Lower leg skin (tissue), 4 donors: Measurements from ENCODE around the gene UBQLN1. TPM values are rescaled to one million over a fixed set of nuclear protein-coding genes. Genes with fewer than 3 reads are reported as not detected.

Experiments used
- DNase-seq, 2 donors: peaks; one replicate each; pipeline ENCODE4 v3.0.0-alpha.2; 2019; ENCODE audit warnings: low spot score in 2 of 2
- H3K4me3 ChIP-seq: fragments of 200-600 bp; sonication (generic); 2 replicates; pipeline ENCODE4 v1.5.1; 2017; ENCODE audit warnings: mild to moderate bottlenecking, low read depth; ENCODE audit not compliant: poor library complexity, severe bottlenecking
- CTCF ChIP-seq, 3 donors: fragments of 450-650 bp; IDR thresholded peaks; one replicate each; pipeline ENCODE4 v1.5.1; 2016; ENCODE audit warnings: antibody characterized with exemption in 3 of 3, mild to moderate bottlenecking in 3 of 3, moderate library complexity in 2 of 3
- POLR2A ChIP-seq, 2 donors: fragments of 450-650 bp; IDR thresholded peaks; one replicate each; pipeline ENCODE4 v1.6.1; 2016 to 2017; ENCODE audit warnings: antibody characterized with exemption in 2 of 2, mild to moderate bottlenecking in 1 of 2, moderate library complexity in 1 of 2
- WGBS, 2 donors: methylation state at CpG; one replicate each; pipeline ENCODE4 v1.1.5; 2018; 5-methylcytosine and 5-hydroxymethylcytosine counted together
- intact Hi-C: fragments of 100-400 bp; cut with DNase I; formaldehyde crosslinking; loops from one replicate; pipeline ENCODE4 v1.15.0; 2023; ENCODE audit warnings: low total_unique reads
- total RNA-seq, 4 donors: library from RNA; depleted of rRNA; stranded (reverse); fragments of >200 nt; gene quantifications; one replicate each; pipeline ENCODE4 v1.1.0, GENCODE V29; 2016

Gene UBQLN1
- total RNA-seq, 4 donors from 2014 or later: 92.7 to 120 (median 101) TPM

GRCh38 chr9:83724436-83724835 lies 16.7 kb upstream of the UBQLN1 start:
- intact Hi-C loops: no loop called here
- DNase-seq: no peak
- H3K4me3 ChIP-seq: no peak overlapping the region
- TF ChIP-seq POLR2A (IDR thresholded peaks at IDR 0.05): no peak
- no peak for TF ChIP-seq CTCF (IDR thresholded peaks at IDR 0.05)

- no peak for DNase-seq
- intact Hi-C loops: no loop called here
- TF ChIP-seq POLR2A (IDR thresholded peaks at IDR 0.05): no peak
- TF ChIP-seq CTCF (IDR thresholded peaks at IDR 0.05): no peak
- 70 to 73% methylated on average over 2 of the region's 2 CpGs for WGBS, 2 donors
- H3K4me3 ChIP-seq: no peak overlapping the region
Measured at GRCh38 chr9:83722726-83723495, 15.2 kb upstream of the UBQLN1 start.

GRCh38 chr9:83721509-83721908 lies 13.8 kb upstream of the UBQLN1 start:
- TF ChIP-seq POLR2A (IDR thresholded peaks at IDR 0.05) (no peak), CTCF (IDR thresholded peaks at IDR 0.05) (no peak)
- intact Hi-C loops: no loop called here
- H3K4me3 ChIP-seq: no peak overlapping the region
- DNase-seq: no peak

GRCh38 chr9:83715794-83716193 lies 8.0 kb upstream of the UBQLN1 start:
- intact Hi-C loops: no loop called here
- no peak overlapping the region for H3K4me3 ChIP-seq
- no peak for DNase-seq
- TF ChIP-seq CTCF (IDR thresholded peaks at IDR 0.05) (no peak), POLR2A (IDR thresholded peaks at IDR 0.05) (no peak)

- no peak overlapping the region for H3K4me3 ChIP-seq
- TF ChIP-seq POLR2A (IDR thresholded peaks at IDR 0.05): no peak
- no peak for TF ChIP-seq CTCF (IDR thresholded peaks at IDR 0.05)
- intact Hi-C loops: no loop called here
- DNase-seq: no peak
- 88 to 100% methylated on average over 1 of the region's 1 CpG for WGBS, 2 donors
Measured at GRCh38 chr9:83715221-83715620, 7.5 kb upstream of the UBQLN1 start.

GRCh38 chr9:83714329-83714728 lies 6.6 kb upstream of the UBQLN1 start:
- no peak for DNase-seq
- TF ChIP-seq CTCF (IDR thresholded peaks at IDR 0.05) (no peak), POLR2A (IDR thresholded peaks at IDR 0.05) (no peak)
- H3K4me3 ChIP-seq: no peak overlapping the region
- WGBS, 2 donors: 74 to 82% methylated on average over 3 of the region's 3 CpGs
- intact Hi-C loops: no loop called here
